Psoas muscle (tissue), 8 donors: ENCODE results near the gene MEOX2. TPM values are rescaled to one million over a fixed set of nuclear protein-coding genes. Genes with fewer than 3 reads are reported as not detected.

ENCODE experiments used
- ATAC-seq, 4 donors: fragments of 200-7000 bp; cut with Tn5 transposase; one replicate each; pipeline ENCODE4 v1.9.1; 2020; ENCODE audit warnings: moderate library complexity in 3 of 4, mild to moderate bottlenecking in 2 of 4
- DNase-seq, 2 donors: peaks; one replicate each; pipeline ENCODE4 v3.0.0-alpha.2; 2020
- H3K27ac ChIP-seq: fragments of 200-600 bp; one replicate; pipeline ENCODE4 v1.8.0; 2022
- H3K27me3 ChIP-seq, 3 donors: fragments of 200-600 bp in 1 of 3; one replicate each; pipeline versions ENCODE4 v1.6.1 to v1.8.0; 2013 to 2022; ENCODE audit warnings: low read length in 2 of 3, mild to moderate bottlenecking in 2 of 3, moderate library complexity in 1 of 3; ENCODE audit not compliant: insufficient read depth in 3 of 3
- H3K36me3 ChIP-seq, 2 donors: fragments of 200-600 bp in 1 of 2; one replicate each; pipeline versions ENCODE4 v1.6.1 to v1.8.0; 2013 to 2022; ENCODE audit warnings: low read depth in 1 of 2, mild to moderate bottlenecking in 1 of 2, moderate library complexity in 1 of 2; ENCODE audit not compliant: insufficient read depth in 1 of 2
- H3K4me1 ChIP-seq: fragments of 200-600 bp; one replicate; pipeline ENCODE4 v1.8.0; 2022
- H3K4me3 ChIP-seq: fragments of 200-600 bp; one replicate; pipeline ENCODE4 v1.8.0; 2022; ENCODE audit warnings: mild to moderate bottlenecking
- H3K9me3 ChIP-seq: fragments of 200-600 bp; one replicate; pipeline ENCODE4 v1.8.0; 2022
- WGBS, 3 donors: extraction: QIAGEN DNeasy Blood & Tissue Kit; methylation state at CpG; one replicate each; pipeline versions ENCODE4 v1.1.6 to v1.1.7; 2013; 5-methylcytosine and 5-hydroxymethylcytosine counted together
- intact Hi-C, 2 donors: fragments of 100-400 bp; cut with DNase I; formaldehyde crosslinking; loops; one replicate each; pipeline versions ENCODE4 v1.11.0 to v1.14.2; 2022
- polyA plus RNA-seq, 3 donors: library from polyadenylated mRNA; stranded (reverse); fragments of 200-250 nt; gene quantifications; one replicate each; pipeline ENCODE4 v1.2.3, GENCODE V29; 2013
- total RNA-seq, 4 donors: library from RNA; stranded (reverse); fragmentation: NEBNext Ultra II Directional in 2 of 4; extraction: Animal tissue kit (Norgen Biotek cat#: 25700) in 2 of 4; gene quantifications; one replicate each; pipeline versions ENCODE4 v1.2.1 to v1.2.4, GENCODE V29; 2021 to 2023
- TF ChIP-seq, protein P1 (sequence below): fragments of 200-600 bp; IDR thresholded peaks from one replicate; pipeline ENCODE4 v1.8.0; 2022; ENCODE audit warnings: antibody characterized with exemption
- donor health status: healthy with polysubstance abuse.
- donor health status: DM: no; HTN: no; CAD: no; lungs with moderate emphysema.
- donor health status: Bipolar disorder and iron deficiency.
- donor health status: healthy.
- donor health status: DM: yes; HTN: yes; CAD: no.
- donor health status: DM: no; HTN: no; CAD: no.
- donor health status: DM: no; HTN: no; CAD: no.
- donor health status: DM: yes; HTN: yes; CAD: no.

Gene MEOX2
- total and polyA plus RNA-seq, 7 donors, result 3.1 to 6.9 (median 4.0) TPM

DNA sequence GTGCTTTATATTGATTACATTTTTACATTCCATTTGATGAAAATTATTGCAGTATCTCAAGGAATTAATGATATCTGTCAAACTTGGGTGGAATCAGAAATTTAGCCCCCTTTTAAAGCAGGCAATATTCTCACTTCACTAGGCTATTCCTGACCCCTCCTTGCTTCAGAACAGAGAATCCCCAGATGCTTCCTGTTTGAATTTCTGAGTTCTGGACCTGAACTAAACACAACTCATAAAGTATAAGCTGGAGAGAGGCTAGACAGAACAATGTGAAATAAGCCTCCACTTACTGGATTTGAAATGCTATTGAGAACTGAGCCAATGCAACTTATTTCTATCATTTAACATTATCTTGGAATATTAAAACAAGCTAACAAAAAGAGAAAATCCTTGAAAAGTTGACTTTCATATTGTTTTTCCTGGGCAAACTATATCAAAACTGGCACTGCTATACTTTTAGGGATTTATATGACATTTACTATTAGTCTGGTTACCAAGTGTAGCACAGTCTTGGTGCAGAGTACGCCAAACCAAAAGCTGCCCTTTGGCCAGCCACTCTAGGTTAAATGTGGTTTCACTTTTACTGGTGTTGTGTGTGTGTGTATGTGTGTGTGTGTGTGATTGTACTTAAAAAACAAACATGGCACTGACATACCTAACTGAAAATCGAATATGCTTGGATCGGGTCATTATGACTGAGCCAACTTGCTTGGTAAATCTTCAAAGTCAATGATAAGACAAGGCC, 105.7 kb downstream of the MEOX2 start:
- Histone ChIP-seq H3K9me3 (peaks cover 6% of the 10 kb centered on the region), H3K27me3 (no peaks in the 10 kb centered on the region), H3K27ac (no peak overlapping the region), H3K4me3 (no peak overlapping the region), H3K36me3 (no peaks in the 10 kb centered on the region), H3K4me1 (no peaks in the 10 kb centered on the region)
- intact Hi-C loops, result no loop called here
- ATAC-seq (no peak), DNase-seq (no peak)
- TF ChIP-seq, protein P1, sequence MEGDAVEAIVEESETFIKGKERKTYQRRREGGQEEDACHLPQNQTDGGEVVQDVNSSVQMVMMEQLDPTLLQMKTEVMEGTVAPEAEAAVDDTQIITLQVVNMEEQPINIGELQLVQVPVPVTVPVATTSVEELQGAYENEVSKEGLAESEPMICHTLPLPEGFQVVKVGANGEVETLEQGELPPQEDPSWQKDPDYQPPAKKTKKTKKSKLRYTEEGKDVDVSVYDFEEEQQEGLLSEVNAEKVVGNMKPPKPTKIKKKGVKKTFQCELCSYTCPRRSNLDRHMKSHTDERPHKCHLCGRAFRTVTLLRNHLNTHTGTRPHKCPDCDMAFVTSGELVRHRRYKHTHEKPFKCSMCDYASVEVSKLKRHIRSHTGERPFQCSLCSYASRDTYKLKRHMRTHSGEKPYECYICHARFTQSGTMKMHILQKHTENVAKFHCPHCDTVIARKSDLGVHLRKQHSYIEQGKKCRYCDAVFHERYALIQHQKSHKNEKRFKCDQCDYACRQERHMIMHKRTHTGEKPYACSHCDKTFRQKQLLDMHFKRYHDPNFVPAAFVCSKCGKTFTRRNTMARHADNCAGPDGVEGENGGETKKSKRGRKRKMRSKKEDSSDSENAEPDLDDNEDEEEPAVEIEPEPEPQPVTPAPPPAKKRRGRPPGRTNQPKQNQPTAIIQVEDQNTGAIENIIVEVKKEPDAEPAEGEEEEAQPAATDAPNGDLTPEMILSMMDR, result no peak
- WGBS, 3 donors, result 75 to 88% (median 82%) methylated on average over 3 of the region's 3 CpGs

DNA sequence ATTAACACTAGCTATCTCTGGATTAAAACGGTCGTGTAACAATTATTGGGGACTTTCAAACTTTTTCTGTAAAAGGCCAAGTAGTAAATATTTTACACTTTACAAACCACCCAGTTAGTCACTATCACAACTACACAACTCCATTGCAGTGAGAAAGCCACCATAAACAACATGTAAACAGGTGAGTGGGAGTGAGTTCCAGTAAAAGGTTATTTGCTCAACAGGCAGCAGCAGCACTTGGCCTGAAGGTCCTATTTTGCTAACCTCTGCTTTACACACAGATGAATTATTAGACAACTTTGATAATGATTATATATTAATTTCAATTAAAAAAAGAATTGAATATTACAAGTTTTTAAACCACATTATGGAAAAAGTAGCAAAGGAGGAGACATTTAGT, 108.9 kb downstream of the MEOX2 start:
- Histone ChIP-seq H3K4me3 (no peak overlapping the region), H3K4me1 (no peaks in the 10 kb centered on the region), H3K36me3 (no peaks in the 10 kb centered on the region), H3K9me3 (no peaks in the 10 kb centered on the region), H3K27me3 (no peaks in the 10 kb centered on the region), H3K27ac (no peak overlapping the region)
- 95 to 98% (median 97%) methylated on average over 2 of the region's 2 CpGs for WGBS, 3 donors
- ATAC-seq (no peak), DNase-seq (no peak)
- intact Hi-C loops, result no loop called here
- TF ChIP-seq, protein P1, result no peak

- ATAC-seq (no peak), DNase-seq (no peak)
- TF ChIP-seq, protein P1, result no peak
- intact Hi-C loops, result no loop called here
- Histone ChIP-seq H3K9me3 (no peaks in the 10 kb centered on the region), H3K27me3 (no peaks in the 10 kb centered on the region), H3K4me3 (no peak overlapping the region), H3K36me3 (no peaks in the 10 kb centered on the region), H3K27ac (no peak overlapping the region), H3K4me1 (no peaks in the 10 kb centered on the region)
- 17 to 30% (median 17%) methylated on average over 3 of the region's 3 CpGs for WGBS, 3 donors
These were observed 115.1 kb downstream of the MEOX2 start for GRCh38 chr7:15571301-15571878.

DNA sequence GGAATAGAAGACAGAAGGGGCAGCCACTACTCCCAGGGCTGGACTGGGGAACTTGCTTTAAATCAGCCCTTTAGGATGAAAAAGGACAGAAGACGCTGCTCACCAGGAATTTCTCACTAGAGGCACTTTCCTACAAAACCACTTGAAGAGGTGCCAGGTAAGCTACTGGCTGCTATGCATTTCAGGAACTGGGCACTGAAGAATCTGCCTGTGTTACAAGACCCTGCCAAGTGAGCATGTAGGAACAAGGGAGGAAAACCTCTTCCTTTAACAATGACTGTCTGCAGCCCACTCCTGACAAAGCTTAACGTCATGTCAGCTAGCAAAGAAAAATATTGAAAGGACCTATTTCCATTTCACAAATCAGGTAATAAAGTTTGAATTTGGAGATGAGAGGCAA, 118.8 kb downstream of the MEOX2 start:
- 71 to 80% (median 77%) methylated on average over 2 of the region's 2 CpGs for WGBS, 3 donors
- no peak for DNase-seq
- Histone ChIP-seq H3K36me3 (no peaks in the 10 kb centered on the region), H3K4me3 (no peak overlapping the region), H3K27me3 (no peaks in the 10 kb centered on the region), H3K9me3 (no peaks in the 10 kb centered on the region), H3K4me1 (no peaks in the 10 kb centered on the region), H3K27ac (no peak overlapping the region)
- intact Hi-C loops, result no loop called here
- no peak for ATAC-seq
- TF ChIP-seq, protein P1, result no peak
